ENCODE data around the gene KRT23.

KRT23 gene

GRCh38 chr17:40937384-40937819 is at the start of gene KRT23:
KRT23 (minus strand) TSS chr17:40937646; CDS start chr17:40936603, 1,043 bp downstream.
- DNase-seq: no peak

GRCh38 chr17:40986920-40987319 is 49.5 kb upstream of the KRT23 start:
- no peak for DNase-seq

- DNase-seq: no peak
These were observed 46.8 kb upstream of the KRT23 start, which contains the start of gene KRT40 for GRCh38 chr17:40984226-40984625. KRT40 (minus strand) TSS chr17:40984326; CDS start chr17:40984273, 53 bp downstream.

- no peak for DNase-seq
These were observed 43.7 kb upstream of the KRT23 start for GRCh38 chr17:40981115-40981514.

GRCh38 chr17:40980596-40980995 is 43.1 kb upstream of the KRT23 start:
- no peak for DNase-seq

- DNase-seq: no peak
These were observed 42.7 kb upstream of the KRT23 start for GRCh38 chr17:40980117-40980516.

- no peak for DNase-seq
These were observed 41.2 kb upstream of the KRT23 start for GRCh38 chr17:40978575-40979151.

GRCh38 chr17:40975516-40975915 is 38.1 kb upstream of the KRT23 start:
- no peak for DNase-seq

GRCh38 chr17:40974366-40974765 is 36.9 kb upstream of the KRT23 start:
- no peak for DNase-seq

GRCh38 chr17:40967582-40967981 is 30.1 kb upstream of the KRT23 start:
- no peak for DNase-seq

- DNase-seq: no peak
These were observed 29.4 kb upstream of the KRT23 start, which contains the start of gene KRT39 for GRCh38 chr17:40966848-40967247. KRT39 (minus strand) TSS chr17:40966948; CDS start chr17:40966856, 92 bp downstream.

- DNase-seq: no peak
These were observed 26.4 kb upstream of the KRT23 start for GRCh38 chr17:40963838-40964237.

- no peak for DNase-seq
These were observed 24.7 kb upstream of the KRT23 start for GRCh38 chr17:40962059-40962561.

GRCh38 chr17:40961591-40961990 is 24.1 kb upstream of the KRT23 start:
- no peak for DNase-seq

- no peak for DNase-seq
These were observed 22.7 kb upstream of the KRT23 start for GRCh38 chr17:40960144-40960543.

GRCh38 chr17:40958086-40958953 is 20.9 kb upstream of the KRT23 start:
- DNase-seq: no peak

- DNase-seq: no peak
These were observed 19.2 kb upstream of the KRT23 start for GRCh38 chr17:40956401-40957254.

GRCh38 chr17:40953881-40954280 is 16.4 kb upstream of the KRT23 start:
- no peak for DNase-seq

GRCh38 chr17:40952661-40953060 is 15.2 kb upstream of the KRT23 start:
- DNase-seq: no peak

- no peak for DNase-seq
These were observed 14.7 kb upstream of the KRT23 start for GRCh38 chr17:40952154-40952553.

- DNase-seq: no peak
These were observed 13.7 kb upstream of the KRT23 start for GRCh38 chr17:40951011-40951622.

GRCh38 chr17:40950176-40950575 is 12.7 kb upstream of the KRT23 start:
- DNase-seq: no peak

- DNase-seq: no peak
These were observed 12.0 kb upstream of the KRT23 start for GRCh38 chr17:40949418-40949817.
